GM18519 (cell line): ENCODE data around the gene EPHB4.

Experiments
- ATAC-seq: cut with Tn5 transposase; IDR thresholded peaks from one replicate; pipeline ENCODE4 v1.9.1; 2021; ENCODE audit warnings: mild to moderate bottlenecking, moderate library complexity; ENCODE audit not compliant: unreplicated experiment, low FRiP score

The EPHB4 gene

GRCh38 chr7:100827330-100828226, at the start of gene EPHB4:
TSS of gene EPHB4 (minus strand) at chr7:100827523. CDS start at chr7:100827030, 493 bp downstream.
- no peak for ATAC-seq

GRCh38 chr7:100875356-100875751, 48.0 kb upstream of the EPHB4 start:
- ATAC-seq, result no peak

- peak; percentile 60 for ATAC-seq
Observed at GRCh38 chr7:100874577-100875355, 47.4 kb upstream of the EPHB4 start, which contains the start of gene SRRT. TSS of gene SRRT (plus strand) at chr7:100875103. CDS start at chr7:100875591, 488 bp downstream.

- ATAC-seq, result no peak
Observed at GRCh38 chr7:100874300-100874576, 46.9 kb upstream of the EPHB4 start.

GRCh38 chr7:100873599-100874299, 46.4 kb upstream of the EPHB4 start:
- ATAC-seq, result no peak

GRCh38 chr7:100867776-100868485, 40.6 kb upstream of the EPHB4 start:
- ATAC-seq, result no peak

- ATAC-seq, result no peak
Observed at GRCh38 chr7:100867040-100867775, 39.9 kb upstream of the EPHB4 start, which contains the start of gene TRIP6. TSS of gene TRIP6 (plus strand) at chr7:100867387. CDS start at chr7:100867498, 111 bp downstream.

- ATAC-seq, result no peak
Observed at GRCh38 chr7:100866729-100867039, 39.4 kb upstream of the EPHB4 start.

- no peak for ATAC-seq
Observed at GRCh38 chr7:100865938-100866728, 38.8 kb upstream of the EPHB4 start.

GRCh38 chr7:100865372-100865911, 38.1 kb upstream of the EPHB4 start:
- no peak for ATAC-seq

GRCh38 chr7:100864263-100864845, 37.0 kb upstream of the EPHB4 start:
- no peak for ATAC-seq

GRCh38 chr7:100863406-100863950, 36.2 kb upstream of the EPHB4 start:
- no peak for ATAC-seq

GRCh38 chr7:100861616-100861985, 34.3 kb upstream of the EPHB4 start:
- no peak for ATAC-seq

- no peak for ATAC-seq
Observed at GRCh38 chr7:100860702-100861615, 33.6 kb upstream of the EPHB4 start.

GRCh38 chr7:100859856-100860255, 32.5 kb upstream of the EPHB4 start:
- ATAC-seq, result no peak

- no peak for ATAC-seq
Observed at GRCh38 chr7:100856871-100857282, 29.6 kb upstream of the EPHB4 start.

- ATAC-seq, result no peak
Observed at GRCh38 chr7:100855515-100855914, 28.2 kb upstream of the EPHB4 start.
